HepG2 (cell line): ENCODE data around the gene LAMC1. TPM values are rescaled to one million over a fixed set of nuclear protein-coding genes. Genes with fewer than 3 reads are reported as not detected.

ENCODE experiments used
- CC2D1A ChIP-seq: sonication (generic); formaldehyde crosslinking; IDR thresholded peaks from 2 replicates; pipeline ENCODE4 v1.8.1; 2023; ENCODE audit warnings: mild to moderate bottlenecking, missing genetic modification reagents
- EED ChIP-seq: sonication (generic); formaldehyde crosslinking; IDR thresholded peaks from 2 replicates; pipeline ENCODE4 v1.5.0; 2020; ENCODE audit warnings: mild to moderate bottlenecking, missing genetic modification reagents
- ESRRA ChIP-seq: sonication (generic); formaldehyde crosslinking; IDR thresholded peaks from 2 replicates; pipeline ENCODE4 v1.5.1; 2020; ENCODE audit warnings: mild to moderate bottlenecking, low read depth, missing genetic modification reagents
- GATAD1 ChIP-seq: IDR thresholded peaks from 2 replicates; pipeline ENCODE4 v1.6.1; 2016; ENCODE audit warnings: missing genetic modification reagents, missing compliant biosample characterization
- HMGXB4 ChIP-seq, 2 experiments: sonication (generic) in 1 of 2; formaldehyde crosslinking in 1 of 2; IDR thresholded peaks; 2 replicates each; pipeline versions ENCODE4 v1.4.0 to v1.6.1; 2018 to 2020; ENCODE audit warnings: missing genetic modification reagents in 2 of 2, borderline replicate concordance in 1 of 2, low read depth in 1 of 2, mild to moderate bottlenecking in 1 of 2, missing biosample characterization in 1 of 2
- JARID2 ChIP-seq: sonication (generic); formaldehyde crosslinking; IDR thresholded peaks from 2 replicates; pipeline ENCODE4 v1.8.1; 2023; ENCODE audit warnings: missing genetic modification reagents, inconsistent platforms; ENCODE audit not compliant: insufficient replicate concordance
- KLF11 ChIP-seq: IDR thresholded peaks from 2 replicates; pipeline ENCODE4 v1.6.1; 2016; ENCODE audit warnings: missing compliant biosample characterization
- NR2C2 ChIP-seq: sonication (generic); formaldehyde crosslinking; IDR thresholded peaks from 2 replicates; pipeline ENCODE4 v1.4.0; 2020; ENCODE audit warnings: missing genetic modification reagents, mild to moderate bottlenecking, moderate library complexity, borderline replicate concordance
- PRDM4 ChIP-seq: sonication (generic); formaldehyde crosslinking; IDR thresholded peaks from 2 replicates; pipeline ENCODE4 v1.9.0; 2021; ENCODE audit warnings: missing genetic modification reagents, borderline replicate concordance
- RXRB ChIP-seq: IDR thresholded peaks from 2 replicates; pipeline ENCODE4 v1.6.1; 2016; ENCODE audit warnings: borderline replicate concordance, missing genetic modification reagents, missing compliant biosample characterization
- THAP11 ChIP-seq: IDR thresholded peaks from 2 replicates; pipeline ENCODE4 v1.6.1; 2016; ENCODE audit warnings: missing biosample characterization, missing genetic modification reagents
- ZBTB10 ChIP-seq: sonication (generic); formaldehyde crosslinking; IDR thresholded peaks from 2 replicates; pipeline ENCODE4 v1.4.0; 2020; ENCODE audit warnings: missing genetic modification reagents, borderline replicate concordance
- ZBTB4 ChIP-seq: sonication (generic); formaldehyde crosslinking; IDR thresholded peaks from 2 replicates; pipeline ENCODE4 v1.4.0; 2020; ENCODE audit warnings: missing genetic modification reagents, mild to moderate bottlenecking, borderline replicate concordance
- ZNF251 ChIP-seq: sonication (generic); formaldehyde crosslinking; IDR thresholded peaks from 2 replicates; pipeline ENCODE4 v1.9.0; 2021; ENCODE audit warnings: mild to moderate bottlenecking, missing genetic modification reagents
- ZNF350 ChIP-seq: sonication (generic); formaldehyde crosslinking; IDR thresholded peaks from 2 replicates; pipeline ENCODE4 v1.4.0; 2020; ENCODE audit warnings: mild to moderate bottlenecking, low read depth, missing genetic modification reagents, borderline replicate concordance
- ZNF724P ChIP-seq: sonication (generic); formaldehyde crosslinking; IDR thresholded peaks from 2 replicates; pipeline ENCODE4 v1.8.0; 2022; ENCODE audit warnings: missing genetic modification reagents, borderline replicate concordance
- ZNF772 ChIP-seq: sonication (generic); formaldehyde crosslinking; IDR thresholded peaks from 2 replicates; pipeline ENCODE4 v1.5.0; 2020; ENCODE audit warnings: mild to moderate bottlenecking, missing genetic modification reagents
- polyA plus RNA-seq, 8 experiments: library from polyadenylated mRNA; depleted of rRNA in 3 of 8; stranded (reverse) in 7 of 8; unstranded in 1 of 8; fragments of >200 nt; fragmentation: Illumina TruSeq in 4 of 8; extraction: Trizol in 4 of 8; gene quantifications; 2 replicates each; pipeline versions ENCODE4 v1.2.1 to v1.2.3, GENCODE V29; 2011 to 2016; ENCODE audit warnings: low read depth in 4 of 8, missing spikeins in 1 of 8, mixed read lengths in 1 of 8; ENCODE audit not compliant: insufficient read depth in 1 of 8
- total RNA-seq, 5 experiments: library from RNA; depleted of rRNA; stranded (reverse); fragments of >200 nt; fragmentation: Illumina TruSeq; extraction: Trizol; gene quantifications; 2 replicates each; pipeline ENCODE4 v1.2.3, GENCODE V29; 2016; ENCODE audit warnings: low read depth in 1 of 5

Gene LAMC1
- total and polyA plus RNA-seq, 2 of the 13 experiments (the other 11 are each of a cell fraction or from before 2014, with no cell fraction given), result 58.5 to 137 TPM

- 0 out of 2 replicates have a peak, but pooled peaks have one; percentile 43 for TF ChIP-seq ZBTB4 (CRISPR knock-in tag)
- no peak for TF ChIP-seq GATAD1 (CRISPR knock-in tag)
- no peak for TF ChIP-seq CC2D1A (CRISPR knock-in tag)
- peak; percentile 20; the same call in 1 of the 2 replicates for TF ChIP-seq ZNF350
- no peak for TF ChIP-seq ESRRA
- peak; percentile 65; the same call in 1 of the 2 replicates for TF ChIP-seq ZNF772 (CRISPR knock-in tag)
- TF ChIP-seq PRDM4 (CRISPR knock-in tag), result no peak
- no peak for TF ChIP-seq KLF11 (CRISPR knock-in tag)
- no peak for TF ChIP-seq EED
- TF ChIP-seq JARID2, result no peak
- TF ChIP-seq ZNF251 (CRISPR knock-in tag), result no peak
- TF ChIP-seq ZBTB10 (CRISPR knock-in tag), result no peak
- 0 out of 2 replicates have a peak, but pooled peaks have one; percentile 58 for TF ChIP-seq ZNF724P (CRISPR knock-in tag)
- TF ChIP-seq HMGXB4 (CRISPR knock-in tag; IDR thresholded peaks at IDR 0.05; ENCODE audit: borderline replicate concordance in 1 of 2, low read depth in 1 of 2), result no peak
- TF ChIP-seq RXRB (CRISPR knock-in tag), result no peak
- no peak for TF ChIP-seq THAP11 (CRISPR knock-in tag)
- TF ChIP-seq NR2C2 (CRISPR knock-in tag), result no peak
These were observed 746 bp upstream of the LAMC1 start (continued) for GRCh38 chr1:183022202-183023145.
